ENCODE data around the gene TMEM164. TPM values are rescaled to one million over a fixed set of nuclear protein-coding genes. Genes with fewer than 3 reads are reported as not detected.

The TMEM164 gene
- total RNA-seq, 1 donor = 7.3 TPM

- no peak overlapping the region for H3K4me3 ChIP-seq (ENCODE audit: low read depth, low read length)
- DNase-seq (ENCODE audit: low read depth) = no peak
- TF ChIP-seq CTCF (IDR thresholded peaks at IDR 0.05; ENCODE audit: insufficient read depth, low read length) = no peak
These were observed 132.7 kb downstream of the TMEM164 start for GRCh38 chrX:110135618-110136017.

DNA sequence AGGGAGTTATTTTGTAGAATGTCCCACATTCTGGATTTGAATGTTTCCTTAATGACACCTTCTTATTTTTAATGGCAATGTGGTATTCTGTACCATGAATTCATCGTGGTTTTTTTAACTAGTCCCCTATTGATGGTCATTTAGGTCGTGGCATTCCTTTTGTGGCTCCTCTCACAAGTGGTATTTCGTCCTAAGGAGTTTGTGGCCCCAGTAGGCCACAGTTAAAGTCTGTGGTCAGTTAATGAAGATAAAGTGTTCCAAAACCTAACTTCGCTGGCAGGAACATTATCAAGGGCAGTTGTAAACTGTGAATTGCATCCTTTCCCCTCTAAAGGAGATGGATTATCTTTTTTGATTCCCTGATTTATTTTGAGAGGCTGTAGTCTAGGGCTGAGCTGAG is 133.2 kb downstream of the TMEM164 start:
- no peak overlapping the region for H3K4me3 ChIP-seq (ENCODE audit: low read depth, low read length)
- TF ChIP-seq CTCF (IDR thresholded peaks at IDR 0.05; ENCODE audit: insufficient read depth, low read length) = no peak
- DNase-seq (ENCODE audit: low read depth) = no peak

GRCh38 chrX:110138557-110138956 is 135.6 kb downstream of the TMEM164 start:
- no peak for DNase-seq (ENCODE audit: low read depth)
- H3K4me3 ChIP-seq (ENCODE audit: low read depth, low read length) = no peak overlapping the region
- no peak for TF ChIP-seq CTCF (IDR thresholded peaks at IDR 0.05; ENCODE audit: insufficient read depth, low read length)

GRCh38 chrX:110139172-110139571 is 136.3 kb downstream of the TMEM164 start:
- DNase-seq (ENCODE audit: low read depth) = no peak
- no peak for TF ChIP-seq CTCF (IDR thresholded peaks at IDR 0.05; ENCODE audit: insufficient read depth, low read length)
- no peak overlapping the region for H3K4me3 ChIP-seq (ENCODE audit: low read depth, low read length)

DNA sequence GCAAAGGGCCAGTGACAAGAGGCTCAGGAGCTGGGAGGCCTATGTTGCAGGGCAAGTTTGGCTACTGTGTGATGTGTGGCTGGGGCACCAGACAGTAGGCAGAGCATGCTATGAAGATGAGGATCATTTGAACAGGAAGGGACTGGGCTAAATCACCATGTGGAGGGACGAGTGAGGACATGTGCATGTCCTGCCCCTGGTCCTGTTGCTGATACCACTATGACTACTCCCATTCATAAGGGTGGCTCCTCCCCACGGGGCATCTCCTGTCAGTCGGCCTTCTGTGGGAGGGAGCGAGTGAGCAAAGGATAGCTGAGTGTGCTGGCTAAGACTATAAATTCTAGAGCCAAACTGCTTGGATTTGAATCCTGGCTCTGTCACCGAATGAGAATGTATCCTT is 139.2 kb downstream of the TMEM164 start:
- peak; percentile 34 for DNase-seq (ENCODE audit: low read depth)
- no peak for TF ChIP-seq CTCF (IDR thresholded peaks at IDR 0.05; ENCODE audit: insufficient read depth, low read length)

GRCh38 chrX:110143454-110144210 is 140.7 kb downstream of the TMEM164 start:
- DNase-seq (ENCODE audit: low read depth) = peak; percentile 36
- TF ChIP-seq CTCF (IDR thresholded peaks at IDR 0.05; ENCODE audit: insufficient read depth, low read length) = no peak
- no peak overlapping the region for H3K4me3 ChIP-seq (ENCODE audit: low read depth, low read length)

More for the DNA sequence above, 139.2 kb downstream of the TMEM164 start:
- H3K4me3 ChIP-seq (ENCODE audit: low read depth, low read length) = no peak overlapping the region

DNA sequence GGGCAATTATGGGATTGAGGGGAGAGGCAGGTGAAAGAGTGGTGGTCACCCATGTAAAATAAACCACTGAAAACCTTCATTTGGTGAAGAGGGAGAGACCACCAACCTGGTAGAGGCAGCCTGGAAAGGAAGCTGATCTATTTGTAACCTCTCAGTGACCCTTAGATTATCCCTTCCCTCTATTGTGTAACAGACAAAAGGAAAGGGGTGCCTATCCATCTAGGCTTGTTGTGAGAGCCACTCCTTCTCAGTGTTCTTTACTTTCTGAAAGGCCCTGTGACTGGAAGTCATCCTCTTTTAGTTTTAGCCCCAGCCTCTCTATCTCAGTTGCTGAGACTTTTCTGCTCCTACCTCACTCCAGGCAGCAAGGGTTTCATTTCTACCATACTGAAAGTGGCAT is 142.4 kb downstream of the TMEM164 start:
- TF ChIP-seq CTCF (IDR thresholded peaks at IDR 0.05; ENCODE audit: insufficient read depth, low read length) = no peak
- H3K4me3 ChIP-seq (ENCODE audit: low read depth, low read length) = no peak overlapping the region
- DNase-seq (ENCODE audit: low read depth) = no peak

All from fibroblast of the aortic adventitia (primary cell).